Astrocyte (in vitro differentiated cells and primary cell): ENCODE measurements around the gene IGSF22.

Experiments
- EZH2 ChIP-seq: IDR thresholded peaks from 2 replicates; pipeline ENCODE4 v1.6.1; 2012; ENCODE audit warnings: mild to moderate bottlenecking, low read length, inconsistent platforms; ENCODE audit not compliant: insufficient read depth
- TF ChIP-seq, protein P1 (sequence below): IDR thresholded peaks from 2 replicates; pipeline ENCODE4 v1.5.1; 2011; ENCODE audit warnings: low read depth, mild to moderate bottlenecking, inconsistent platforms, low read length, moderate library complexity; ENCODE audit not compliant: insufficient read depth

DNA sequence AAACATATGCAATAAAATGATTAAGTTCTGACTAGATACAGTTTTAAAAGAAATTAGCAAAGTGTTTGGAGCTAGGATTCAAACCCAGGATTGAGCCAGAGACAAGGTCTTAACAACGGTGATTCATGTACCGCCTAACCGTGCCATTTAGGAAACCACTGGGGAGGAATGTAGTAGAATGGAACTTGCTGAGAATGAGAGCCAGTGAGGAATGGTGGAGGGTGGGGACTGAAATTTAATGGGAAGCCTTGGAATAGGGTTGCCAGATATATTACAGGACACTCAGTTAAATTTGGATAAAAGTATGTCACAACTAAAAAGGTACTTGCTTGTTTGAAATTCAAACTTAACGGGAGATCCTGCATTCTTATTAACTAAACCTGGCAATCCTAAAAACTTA is 57.9 kb downstream of the IGSF22 start:
- TF ChIP-seq, protein P1, sequence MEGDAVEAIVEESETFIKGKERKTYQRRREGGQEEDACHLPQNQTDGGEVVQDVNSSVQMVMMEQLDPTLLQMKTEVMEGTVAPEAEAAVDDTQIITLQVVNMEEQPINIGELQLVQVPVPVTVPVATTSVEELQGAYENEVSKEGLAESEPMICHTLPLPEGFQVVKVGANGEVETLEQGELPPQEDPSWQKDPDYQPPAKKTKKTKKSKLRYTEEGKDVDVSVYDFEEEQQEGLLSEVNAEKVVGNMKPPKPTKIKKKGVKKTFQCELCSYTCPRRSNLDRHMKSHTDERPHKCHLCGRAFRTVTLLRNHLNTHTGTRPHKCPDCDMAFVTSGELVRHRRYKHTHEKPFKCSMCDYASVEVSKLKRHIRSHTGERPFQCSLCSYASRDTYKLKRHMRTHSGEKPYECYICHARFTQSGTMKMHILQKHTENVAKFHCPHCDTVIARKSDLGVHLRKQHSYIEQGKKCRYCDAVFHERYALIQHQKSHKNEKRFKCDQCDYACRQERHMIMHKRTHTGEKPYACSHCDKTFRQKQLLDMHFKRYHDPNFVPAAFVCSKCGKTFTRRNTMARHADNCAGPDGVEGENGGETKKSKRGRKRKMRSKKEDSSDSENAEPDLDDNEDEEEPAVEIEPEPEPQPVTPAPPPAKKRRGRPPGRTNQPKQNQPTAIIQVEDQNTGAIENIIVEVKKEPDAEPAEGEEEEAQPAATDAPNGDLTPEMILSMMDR: no peak
- no peak for TF ChIP-seq EZH2
